WTC11 (cell line): ENCODE results near the gene CCSER1.

Experiments
- HMGA2 ChIP-seq: fragments of 250-450 bp; sonication (Bioruptor Pico); IDR thresholded peaks from 2 replicates; pipeline ENCODE4 v1.4.0; 2021; ENCODE audit warnings: mild to moderate bottlenecking, moderate library complexity
- NR1H2 ChIP-seq: sonication (generic); formaldehyde crosslinking; IDR thresholded peaks from 2 replicates; pipeline ENCODE4 v1.9.0; 2021; ENCODE audit warnings: mild to moderate bottlenecking, moderate library complexity, missing genetic modification reagents
- ZNF232 ChIP-seq: sonication (generic); formaldehyde crosslinking; IDR thresholded peaks from 2 replicates; pipeline ENCODE4 v1.8.0; 2022; ENCODE audit warnings: mild to moderate bottlenecking, missing genetic modification reagents
- ZNF317 ChIP-seq: sonication (generic); formaldehyde crosslinking; IDR thresholded peaks from 2 replicates; pipeline ENCODE4 v1.8.1; 2023; ENCODE audit warnings: low read depth, mild to moderate bottlenecking, moderate library complexity, missing genetic modification reagents, borderline replicate concordance
- TF ChIP-seq, protein P1 (sequence below): sonication (generic); formaldehyde crosslinking; IDR thresholded peaks from 2 replicates; pipeline ENCODE4 v1.8.0; 2022; ENCODE audit warnings: mild to moderate bottlenecking, missing genetic modification reagents
- TF ChIP-seq, protein P2 (sequence below): fragments of 200-600 bp; IDR thresholded peaks from 2 replicates; pipeline ENCODE4 v1.8.0; 2022; ENCODE audit warnings: antibody characterized with exemption
- TF ChIP-seq, protein P3 (sequence below): sonication (generic); formaldehyde crosslinking; IDR thresholded peaks from 2 replicates; pipeline ENCODE4 v1.8.0; 2022; ENCODE audit warnings: mild to moderate bottlenecking, missing genetic modification reagents
- TF ChIP-seq, protein P4 (sequence below): fragments of 250-450 bp; sonication (Bioruptor Pico); IDR thresholded peaks from 2 replicates; pipeline ENCODE4 v1.9.0; 2021; ENCODE audit warnings: mild to moderate bottlenecking
- TF ChIP-seq, protein P5 (sequence below): sonication (generic); formaldehyde crosslinking; IDR thresholded peaks from 2 replicates; pipeline ENCODE4 v1.8.1; 2023; ENCODE audit warnings: mild to moderate bottlenecking, missing genetic modification reagents, moderate library complexity

DNA sequence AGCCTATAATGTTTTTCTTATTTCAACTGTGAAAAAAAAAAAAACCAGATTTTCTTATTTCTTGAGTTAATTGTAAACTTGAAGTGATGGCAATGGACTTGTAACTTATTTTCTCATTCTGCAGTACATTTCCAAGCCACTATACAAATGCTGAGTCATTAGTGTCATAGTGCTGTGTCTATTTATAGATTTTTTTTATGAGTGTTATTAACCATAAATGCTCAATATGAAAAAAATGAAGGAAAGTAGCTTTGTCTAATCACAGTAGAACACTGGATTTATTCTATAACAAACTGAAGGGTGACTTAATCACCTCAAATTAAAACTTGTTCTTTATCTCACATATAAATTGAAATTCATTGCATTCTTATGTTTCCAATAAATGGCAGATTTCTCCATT, 718.6 kb downstream of the CCSER1 start:
- TF ChIP-seq, protein P1, sequence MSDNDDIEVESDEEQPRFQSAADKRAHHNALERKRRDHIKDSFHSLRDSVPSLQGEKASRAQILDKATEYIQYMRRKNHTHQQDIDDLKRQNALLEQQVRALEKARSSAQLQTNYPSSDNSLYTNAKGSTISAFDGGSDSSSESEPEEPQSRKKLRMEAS, result no peak
- TF ChIP-seq, protein P2, sequence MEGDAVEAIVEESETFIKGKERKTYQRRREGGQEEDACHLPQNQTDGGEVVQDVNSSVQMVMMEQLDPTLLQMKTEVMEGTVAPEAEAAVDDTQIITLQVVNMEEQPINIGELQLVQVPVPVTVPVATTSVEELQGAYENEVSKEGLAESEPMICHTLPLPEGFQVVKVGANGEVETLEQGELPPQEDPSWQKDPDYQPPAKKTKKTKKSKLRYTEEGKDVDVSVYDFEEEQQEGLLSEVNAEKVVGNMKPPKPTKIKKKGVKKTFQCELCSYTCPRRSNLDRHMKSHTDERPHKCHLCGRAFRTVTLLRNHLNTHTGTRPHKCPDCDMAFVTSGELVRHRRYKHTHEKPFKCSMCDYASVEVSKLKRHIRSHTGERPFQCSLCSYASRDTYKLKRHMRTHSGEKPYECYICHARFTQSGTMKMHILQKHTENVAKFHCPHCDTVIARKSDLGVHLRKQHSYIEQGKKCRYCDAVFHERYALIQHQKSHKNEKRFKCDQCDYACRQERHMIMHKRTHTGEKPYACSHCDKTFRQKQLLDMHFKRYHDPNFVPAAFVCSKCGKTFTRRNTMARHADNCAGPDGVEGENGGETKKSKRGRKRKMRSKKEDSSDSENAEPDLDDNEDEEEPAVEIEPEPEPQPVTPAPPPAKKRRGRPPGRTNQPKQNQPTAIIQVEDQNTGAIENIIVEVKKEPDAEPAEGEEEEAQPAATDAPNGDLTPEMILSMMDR, result no peak
- TF ChIP-seq ZNF317 (CRISPR knock-in tag) (no peak), NR1H2 (no peak), ZNF232 (no peak), HMGA2 (no peak)
- TF ChIP-seq, protein P3, sequence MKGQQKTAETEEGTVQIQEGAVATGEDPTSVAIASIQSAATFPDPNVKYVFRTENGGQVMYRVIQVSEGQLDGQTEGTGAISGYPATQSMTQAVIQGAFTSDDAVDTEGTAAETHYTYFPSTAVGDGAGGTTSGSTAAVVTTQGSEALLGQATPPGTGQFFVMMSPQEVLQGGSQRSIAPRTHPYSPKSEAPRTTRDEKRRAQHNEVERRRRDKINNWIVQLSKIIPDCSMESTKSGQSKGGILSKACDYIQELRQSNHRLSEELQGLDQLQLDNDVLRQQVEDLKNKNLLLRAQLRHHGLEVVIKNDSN (CRISPR knock-in tag), result no peak
- TF ChIP-seq, protein P4, sequence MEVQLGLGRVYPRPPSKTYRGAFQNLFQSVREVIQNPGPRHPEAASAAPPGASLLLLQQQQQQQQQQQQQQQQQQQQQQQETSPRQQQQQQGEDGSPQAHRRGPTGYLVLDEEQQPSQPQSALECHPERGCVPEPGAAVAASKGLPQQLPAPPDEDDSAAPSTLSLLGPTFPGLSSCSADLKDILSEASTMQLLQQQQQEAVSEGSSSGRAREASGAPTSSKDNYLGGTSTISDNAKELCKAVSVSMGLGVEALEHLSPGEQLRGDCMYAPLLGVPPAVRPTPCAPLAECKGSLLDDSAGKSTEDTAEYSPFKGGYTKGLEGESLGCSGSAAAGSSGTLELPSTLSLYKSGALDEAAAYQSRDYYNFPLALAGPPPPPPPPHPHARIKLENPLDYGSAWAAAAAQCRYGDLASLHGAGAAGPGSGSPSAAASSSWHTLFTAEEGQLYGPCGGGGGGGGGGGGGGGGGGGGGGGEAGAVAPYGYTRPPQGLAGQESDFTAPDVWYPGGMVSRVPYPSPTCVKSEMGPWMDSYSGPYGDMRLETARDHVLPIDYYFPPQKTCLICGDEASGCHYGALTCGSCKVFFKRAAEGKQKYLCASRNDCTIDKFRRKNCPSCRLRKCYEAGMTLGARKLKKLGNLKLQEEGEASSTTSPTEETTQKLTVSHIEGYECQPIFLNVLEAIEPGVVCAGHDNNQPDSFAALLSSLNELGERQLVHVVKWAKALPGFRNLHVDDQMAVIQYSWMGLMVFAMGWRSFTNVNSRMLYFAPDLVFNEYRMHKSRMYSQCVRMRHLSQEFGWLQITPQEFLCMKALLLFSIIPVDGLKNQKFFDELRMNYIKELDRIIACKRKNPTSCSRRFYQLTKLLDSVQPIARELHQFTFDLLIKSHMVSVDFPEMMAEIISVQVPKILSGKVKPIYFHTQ (CRISPR knock-in tag), result no peak
- TF ChIP-seq, protein P5, sequence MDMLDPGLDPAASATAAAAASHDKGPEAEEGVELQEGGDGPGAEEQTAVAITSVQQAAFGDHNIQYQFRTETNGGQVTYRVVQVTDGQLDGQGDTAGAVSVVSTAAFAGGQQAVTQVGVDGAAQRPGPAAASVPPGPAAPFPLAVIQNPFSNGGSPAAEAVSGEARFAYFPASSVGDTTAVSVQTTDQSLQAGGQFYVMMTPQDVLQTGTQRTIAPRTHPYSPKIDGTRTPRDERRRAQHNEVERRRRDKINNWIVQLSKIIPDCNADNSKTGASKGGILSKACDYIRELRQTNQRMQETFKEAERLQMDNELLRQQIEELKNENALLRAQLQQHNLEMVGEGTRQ (CRISPR knock-in tag), result no peak
